ENCODE data around the gene GADD45B. TPM values are rescaled to one million over a fixed set of nuclear protein-coding genes. Genes with fewer than 3 reads are reported as not detected.
"Not testable (repeated sequence)": the region's sequence is repeated elsewhere in the genome, so short reads cannot be mapped to it uniquely, and the experiment has no call there.

Gene GADD45B
- total RNA-seq, 1 donor from 2014 or later, result 291 TPM

GRCh38 chr19:2488942-2489731, 13.2 kb downstream of the GADD45B start:
- CTCF ChIA-PET, result no interaction called here
- Mint-ChIP-seq H3K27ac (no peak overlapping the region), H3K27me3 (peaks cover 28% of the 10 kb centered on the region), H3K36me3 (ENCODE audit: low read depth) (no peaks in the 10 kb centered on the region), H3K4me1 (peaks cover 74% of the 10 kb centered on the region), H3K4me3 (peak overlapping the region; percentile 41), H3K9me3 (no peaks in the 10 kb centered on the region)
- DNase-seq (peak; percentile 44), ATAC-seq (ENCODE audit: low read depth) (no peak)
- POLR2A ChIA-PET, result interaction anchor here (0.7 to 9.8 kb wide), 2 partner anchors 12 to 145 kb away, joined by 3 to 83 read pairs; partner anchors contain the start of gene GADD45B
- intact Hi-C loops (cut with micrococcal nuclease), result no loop called here
- no peak for TF ChIP-seq CTCF (IDR thresholded peaks at IDR 0.05)

GRCh38 chr19:2490659-2491058, 14.7 kb downstream of the GADD45B start:
- ChIA-PET POLR2A (interaction anchor here (0.7 to 9.8 kb wide), 5 partner anchors 11 to 134 kb away, joined by 3 to 83 read pairs (median 4); partner anchors contain the start of gene GADD45B), CTCF (no interaction called here)
- intact Hi-C loops (cut with micrococcal nuclease), result no loop called here
- no peaks in the 10 kb centered on the region for H3K9me3 Mint-ChIP-seq
- H3K27ac Mint-ChIP-seq, result peak overlapping the region; percentile 18
- TF ChIP-seq CTCF (IDR thresholded peaks at IDR 0.05), result no peak
- H3K4me1 Mint-ChIP-seq, result peaks cover 66% of the 10 kb centered on the region
- H3K27me3 Mint-ChIP-seq, result peaks cover 30% of the 10 kb centered on the region
- no peaks in the 10 kb centered on the region for H3K36me3 Mint-ChIP-seq (ENCODE audit: low read depth)
- no peak overlapping the region for H3K4me3 Mint-ChIP-seq
- DNase-seq, result no peak
- no peak for ATAC-seq (ENCODE audit: low read depth)

GRCh38 chr19:2491130-2491801, 15.3 kb downstream of the GADD45B start:
- DNase-seq (peak; percentile 22), ATAC-seq (ENCODE audit: low read depth) (peak; percentile 18)
- no peak for TF ChIP-seq CTCF (IDR thresholded peaks at IDR 0.05)
- H3K36me3 Mint-ChIP-seq (ENCODE audit: low read depth), result no peaks in the 10 kb centered on the region
- intact Hi-C loops (cut with micrococcal nuclease), result no loop called here
- H3K9me3 Mint-ChIP-seq, result no peaks in the 10 kb centered on the region
- no peak overlapping the region for H3K27ac Mint-ChIP-seq
- peak overlapping the region; percentile 46 for H3K4me3 Mint-ChIP-seq
- ChIA-PET CTCF (no interaction called here), POLR2A (interaction anchor here (0.9 to 9.8 kb wide), 4 partner anchors 11 to 133 kb away, joined by 3 to 83 read pairs (median 4); partner anchors contain the start of gene GADD45B)
- H3K4me1 Mint-ChIP-seq, result peaks cover 66% of the 10 kb centered on the region
- H3K27me3 Mint-ChIP-seq, result peaks cover 30% of the 10 kb centered on the region

GRCh38 chr19:2492870-2493269, 16.9 kb downstream of the GADD45B start:
- H3K36me3 Mint-ChIP-seq (ENCODE audit: low read depth), result no peaks in the 10 kb centered on the region
- no peak for DNase-seq
- CTCF ChIA-PET, result no interaction called here
- POLR2A ChIA-PET, result interaction anchor here (0.6 to 9.8 kb wide), 2 partner anchors 16 to 130 kb away, joined by 4 to 83 read pairs; partner anchors contain the start of gene GADD45B
- H3K27ac Mint-ChIP-seq, result no peak overlapping the region
- H3K9me3 Mint-ChIP-seq, result no peaks in the 10 kb centered on the region
- H3K27me3 Mint-ChIP-seq, result peaks cover 30% of the 10 kb centered on the region
- intact Hi-C loops (cut with micrococcal nuclease), result no loop called here
- H3K4me3 Mint-ChIP-seq, result no peak overlapping the region
- ATAC-seq (ENCODE audit: low read depth), result no peak
- no peak for TF ChIP-seq CTCF (IDR thresholded peaks at IDR 0.05)
- H3K4me1 Mint-ChIP-seq, result peaks cover 59% of the 10 kb centered on the region

GRCh38 chr19:2493448-2493847, 17.5 kb downstream of the GADD45B start:
- CTCF ChIA-PET; H3K9me3 Mint-ChIP-seq; H3K36me3 Mint-ChIP-seq (ENCODE audit: low read depth); H3K27ac Mint-ChIP-seq; ATAC-seq (ENCODE audit: low read depth); DNase-seq; intact Hi-C loops (cut with micrococcal nuclease): not testable (repeated sequence)
- Mint-ChIP-seq H3K4me3 (peak overlapping the region; percentile 55), H3K4me1 (peaks cover 53% of the 10 kb centered on the region), H3K27me3 (peaks cover 30% of the 10 kb centered on the region)
- POLR2A ChIA-PET, result interaction anchor here (0.6 to 9.8 kb wide), 3 partner anchors 17 to 619 kb away, joined by 3 to 83 read pairs (median 3); partner anchors contain the start of gene GADD45B
